K562 (cell line): ENCODE data around the gene WTAP. TPM values are rescaled to one million over a fixed set of nuclear protein-coding genes. Genes with fewer than 3 reads are reported as not detected.

Experiments used
- CBX1 ChIP-seq: sonication (generic); IDR thresholded peaks from 2 replicates; pipeline ENCODE4 v1.6.1; 2016; ENCODE audit warnings: antibody characterized with exemption, low read depth, mild to moderate bottlenecking
- CBX3 ChIP-seq, 2 experiments: IDR thresholded peaks; 1 replicate in 1 of 2; 2 replicates in 1 of 2; pipeline ENCODE4 v1.6.1; 2012; ENCODE audit warnings: inconsistent platforms in 2 of 2, low read length in 2 of 2, borderline replicate concordance in 1 of 2, control low read depth in 1 of 2
- CEBPB ChIP-seq: fragments of 450-650 bp; IDR thresholded peaks from 2 replicates; pipeline ENCODE4 v1.6.1; 2016; ENCODE audit warnings: missing genetic modification characterization, missing compliant biosample characterization
- EWSR1 ChIP-seq: fragments of 450-650 bp; IDR thresholded peaks from 2 replicates; pipeline ENCODE4 v1.6.1; 2018; ENCODE audit warnings: borderline replicate concordance, mild to moderate bottlenecking, low read depth, moderate library complexity; ENCODE audit not compliant: partially characterized antibody
- HNRNPH1 ChIP-seq: fragments of 200-400 bp; formaldehyde crosslinking; optimal IDR thresholded peaks from 2 replicates; pipeline ENCODE3; 2017; ENCODE audit warnings: low read depth, mild to moderate bottlenecking, low read length, moderate library complexity
- MED1 ChIP-seq: sonication (generic); formaldehyde crosslinking; IDR thresholded peaks from 2 replicates; pipeline ENCODE4 v1.8.1; 2023; ENCODE audit warnings: missing genetic modification reagents, borderline replicate concordance
- PHTF2 ChIP-seq: fragments of 250-450 bp; sonication (Bioruptor Pico); IDR thresholded peaks from 2 replicates; pipeline ENCODE4 v1.5.0; 2021; ENCODE audit warnings: mild to moderate bottlenecking
- SMAD1 ChIP-seq: fragments of 150-350 bp; IDR thresholded peaks from 2 replicates; pipeline ENCODE4 v1.6.1; 2014; ENCODE audit warnings: low read length, low read depth; ENCODE audit not compliant: partially characterized antibody
- ZBED1 ChIP-seq: IDR thresholded peaks from 2 replicates; pipeline ENCODE4 v1.6.1; 2014
- ZFX ChIP-seq: sonication (generic); formaldehyde crosslinking; IDR thresholded peaks from 2 replicates; pipeline ENCODE4 v1.8.0; 2022; ENCODE audit warnings: mild to moderate bottlenecking, missing genetic modification reagents, moderate library complexity
- ZNF263 ChIP-seq: sonication (generic); formaldehyde crosslinking; IDR thresholded peaks from 2 replicates; pipeline ENCODE4 v1.8.0; 2022; ENCODE audit warnings: mild to moderate bottlenecking, missing genetic modification reagents, borderline replicate concordance
- polyA plus RNA-seq, 8 experiments: library from polyadenylated mRNA; depleted of rRNA in 4 of 8; stranded (reverse) in 5 of 8; unstranded in 3 of 8; fragments of >200 nt; fragmentation: Nextera tagmentation in 2 of 8; fragmentation: Illumina TruSeq in 1 of 8; extraction: Ambion mirVana in 2 of 8; extraction: Trizol in 1 of 8; gene quantifications; 2 replicates each; pipeline versions ENCODE4 v1.2.1 to v1.2.3, GENCODE V29; 2011 to 2014; ENCODE audit warnings: inconsistent platforms in 1 of 8, missing spikeins in 1 of 8
- total RNA-seq, 7 experiments: library from RNA; depleted of rRNA in 6 of 7; stranded (reverse); fragments of >200 nt in 6 of 7; fragmentation: Illumina TruSeq in 2 of 7; extraction: Trizol in 2 of 7; gene quantifications; 2 replicates each; pipeline versions ENCODE4 v1.2.1 to v1.2.3, GENCODE V29; 2011 to 2021; ENCODE audit warnings: low replicate concordance in 1 of 7
- TF ChIP-seq, protein P1 (sequence below): fragments of 450-650 bp; formaldehyde crosslinking; conservative IDR thresholded peaks from 2 replicates; pipeline ENCODE4 v1.4.0; 2022; ENCODE audit warnings: mild to moderate bottlenecking, missing genetic modification characterization
- TF ChIP-seq, protein P2 (sequence below), 2 experiments: fragments of 450-650 bp; formaldehyde crosslinking in 1 of 2; IDR thresholded peaks; 2 replicates each; pipeline versions ENCODE4 v1.4.0 to v1.6.1; 2014 to 2020; ENCODE audit warnings: mild to moderate bottlenecking in 2 of 2, borderline replicate concordance in 1 of 2, low read depth in 1 of 2
- TF ChIP-seq, protein P3 (sequence below): fragments of 450-650 bp; IDR thresholded peaks from 2 replicates; pipeline ENCODE4 v1.6.1; 2014; ENCODE audit warnings: low read depth, mild to moderate bottlenecking, moderate library complexity, borderline replicate concordance
- TF ChIP-seq, protein P4 (sequence below): fragments of 450-650 bp; formaldehyde crosslinking; IDR thresholded peaks from 2 replicates; pipeline ENCODE4 v1.4.0; 2022; ENCODE audit warnings: missing genetic modification characterization

Gene WTAP
- total and polyA plus RNA-seq, 9 of the 15 experiments (the other 6 are each of a cell fraction or from before 2014, with no cell fraction given): 52.4 to 156 (median 110) TPM

DNA sequence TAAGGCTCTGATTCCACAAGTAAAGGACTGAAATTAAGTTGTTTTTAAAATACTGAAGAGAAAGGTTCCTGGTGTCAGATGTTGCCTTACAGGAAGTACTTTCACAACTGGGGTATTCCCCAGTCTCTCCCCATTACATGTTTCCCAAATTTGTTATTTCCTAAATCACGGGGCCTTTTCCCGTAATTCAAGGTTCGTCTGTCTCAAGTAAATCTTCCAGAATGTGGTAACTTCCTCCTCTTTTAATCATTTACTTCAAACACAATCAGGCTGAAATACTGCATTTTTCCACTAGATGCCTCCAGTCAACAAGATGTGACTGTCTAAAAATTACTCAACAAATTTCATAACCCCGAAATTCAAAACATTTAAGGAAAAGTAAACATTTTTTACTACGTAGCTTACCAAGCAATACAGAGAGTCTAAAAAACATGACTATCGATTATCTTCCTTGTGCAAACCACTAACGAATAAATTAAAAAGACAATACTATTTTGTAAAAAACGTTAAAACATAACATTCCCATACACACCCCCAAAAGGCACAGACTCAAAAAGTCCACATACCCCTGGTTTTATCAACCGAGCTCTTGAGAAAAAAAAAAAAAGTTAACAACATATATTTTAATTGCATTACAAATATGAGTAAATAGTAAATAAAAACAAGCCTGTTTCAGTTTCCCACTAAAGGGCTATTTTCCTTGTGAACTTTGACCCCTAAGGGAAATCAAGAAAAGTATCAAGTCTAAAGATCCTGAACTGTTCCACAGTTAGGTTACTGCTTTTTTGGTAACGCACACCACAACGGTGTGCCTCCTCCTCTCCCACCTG, 36.0 kb upstream of the WTAP start (continued):
- TF ChIP-seq, protein P1, sequence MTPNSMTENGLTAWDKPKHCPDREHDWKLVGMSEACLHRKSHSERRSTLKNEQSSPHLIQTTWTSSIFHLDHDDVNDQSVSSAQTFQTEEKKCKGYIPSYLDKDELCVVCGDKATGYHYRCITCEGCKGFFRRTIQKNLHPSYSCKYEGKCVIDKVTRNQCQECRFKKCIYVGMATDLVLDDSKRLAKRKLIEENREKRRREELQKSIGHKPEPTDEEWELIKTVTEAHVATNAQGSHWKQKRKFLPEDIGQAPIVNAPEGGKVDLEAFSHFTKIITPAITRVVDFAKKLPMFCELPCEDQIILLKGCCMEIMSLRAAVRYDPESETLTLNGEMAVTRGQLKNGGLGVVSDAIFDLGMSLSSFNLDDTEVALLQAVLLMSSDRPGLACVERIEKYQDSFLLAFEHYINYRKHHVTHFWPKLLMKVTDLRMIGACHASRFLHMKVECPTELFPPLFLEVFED (CRISPR knock-in tag): no peak
- TF ChIP-seq HNRNPH1: no peak
- no peak for TF ChIP-seq ZNF263
- TF ChIP-seq, protein P2, sequence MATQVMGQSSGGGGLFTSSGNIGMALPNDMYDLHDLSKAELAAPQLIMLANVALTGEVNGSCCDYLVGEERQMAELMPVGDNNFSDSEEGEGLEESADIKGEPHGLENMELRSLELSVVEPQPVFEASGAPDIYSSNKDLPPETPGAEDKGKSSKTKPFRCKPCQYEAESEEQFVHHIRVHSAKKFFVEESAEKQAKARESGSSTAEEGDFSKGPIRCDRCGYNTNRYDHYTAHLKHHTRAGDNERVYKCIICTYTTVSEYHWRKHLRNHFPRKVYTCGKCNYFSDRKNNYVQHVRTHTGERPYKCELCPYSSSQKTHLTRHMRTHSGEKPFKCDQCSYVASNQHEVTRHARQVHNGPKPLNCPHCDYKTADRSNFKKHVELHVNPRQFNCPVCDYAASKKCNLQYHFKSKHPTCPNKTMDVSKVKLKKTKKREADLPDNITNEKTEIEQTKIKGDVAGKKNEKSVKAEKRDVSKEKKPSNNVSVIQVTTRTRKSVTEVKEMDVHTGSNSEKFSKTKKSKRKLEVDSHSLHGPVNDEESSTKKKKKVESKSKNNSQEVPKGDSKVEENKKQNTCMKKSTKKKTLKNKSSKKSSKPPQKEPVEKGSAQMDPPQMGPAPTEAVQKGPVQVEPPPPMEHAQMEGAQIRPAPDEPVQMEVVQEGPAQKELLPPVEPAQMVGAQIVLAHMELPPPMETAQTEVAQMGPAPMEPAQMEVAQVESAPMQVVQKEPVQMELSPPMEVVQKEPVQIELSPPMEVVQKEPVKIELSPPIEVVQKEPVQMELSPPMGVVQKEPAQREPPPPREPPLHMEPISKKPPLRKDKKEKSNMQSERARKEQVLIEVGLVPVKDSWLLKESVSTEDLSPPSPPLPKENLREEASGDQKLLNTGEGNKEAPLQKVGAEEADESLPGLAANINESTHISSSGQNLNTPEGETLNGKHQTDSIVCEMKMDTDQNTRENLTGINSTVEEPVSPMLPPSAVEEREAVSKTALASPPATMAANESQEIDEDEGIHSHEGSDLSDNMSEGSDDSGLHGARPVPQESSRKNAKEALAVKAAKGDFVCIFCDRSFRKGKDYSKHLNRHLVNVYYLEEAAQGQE (IDR thresholded peaks at IDR 0.05; ENCODE audit: borderline replicate concordance): peak; percentile 67
- TF ChIP-seq, protein P2 (CRISPR knock-in tag; IDR thresholded peaks at IDR 0.05; ENCODE audit: low read depth): no peak
- TF ChIP-seq EWSR1: no peak
- no peak for TF ChIP-seq ZFX (CRISPR knock-in tag)
- TF ChIP-seq, protein P3, sequence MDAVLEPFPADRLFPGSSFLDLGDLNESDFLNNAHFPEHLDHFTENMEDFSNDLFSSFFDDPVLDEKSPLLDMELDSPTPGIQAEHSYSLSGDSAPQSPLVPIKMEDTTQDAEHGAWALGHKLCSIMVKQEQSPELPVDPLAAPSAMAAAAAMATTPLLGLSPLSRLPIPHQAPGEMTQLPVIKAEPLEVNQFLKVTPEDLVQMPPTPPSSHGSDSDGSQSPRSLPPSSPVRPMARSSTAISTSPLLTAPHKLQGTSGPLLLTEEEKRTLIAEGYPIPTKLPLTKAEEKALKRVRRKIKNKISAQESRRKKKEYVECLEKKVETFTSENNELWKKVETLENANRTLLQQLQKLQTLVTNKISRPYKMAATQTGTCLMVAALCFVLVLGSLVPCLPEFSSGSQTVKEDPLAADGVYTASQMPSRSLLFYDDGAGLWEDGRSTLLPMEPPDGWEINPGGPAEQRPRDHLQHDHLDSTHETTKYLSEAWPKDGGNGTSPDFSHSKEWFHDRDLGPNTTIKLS: no peak
- TF ChIP-seq SMAD1: no peak
- TF ChIP-seq CEBPB (tag): peak; percentile 97
- TF ChIP-seq MED1 (CRISPR knock-in tag): no peak
- TF ChIP-seq PHTF2 (CRISPR knock-in tag): no peak
- TF ChIP-seq ZBED1: no peak
- no peak for TF ChIP-seq CBX3 (IDR thresholded peaks at IDR 0.05; ENCODE audit: borderline replicate concordance in 1 of 2, low read length in 2 of 2)
- TF ChIP-seq, protein P4, sequence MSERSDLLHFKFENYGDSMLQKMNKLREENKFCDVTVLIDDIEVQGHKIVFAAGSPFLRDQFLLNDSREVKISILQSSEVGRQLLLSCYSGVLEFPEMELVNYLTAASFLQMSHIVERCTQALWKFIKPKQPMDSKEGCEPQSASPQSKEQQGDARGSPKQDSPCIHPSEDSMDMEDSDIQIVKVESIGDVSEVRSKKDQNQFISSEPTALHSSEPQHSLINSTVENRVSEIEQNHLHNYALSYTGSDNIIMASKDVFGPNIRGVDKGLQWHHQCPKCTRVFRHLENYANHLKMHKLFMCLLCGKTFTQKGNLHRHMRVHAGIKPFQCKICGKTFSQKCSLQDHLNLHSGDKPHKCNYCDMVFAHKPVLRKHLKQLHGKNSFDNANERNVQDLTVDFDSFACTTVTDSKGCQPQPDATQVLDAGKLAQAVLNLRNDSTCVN (CRISPR knock-in tag): no peak
- TF ChIP-seq CBX1: no peak
